Chondrocyte (in vitro differentiated cells): ENCODE data around the gene ADAMTS7. TPM values are rescaled to one million over a fixed set of nuclear protein-coding genes. Genes with fewer than 3 reads are reported as not detected.

Source experiments
- DNase-seq: peaks from one replicate; pipeline ENCODE4 v3.0.0; 2021; ENCODE audit warnings: mixed read lengths, low spot score
- H3K27ac Mint-ChIP-seq: one replicate; pipeline ENCODE4 v1.8.0; 2021; ENCODE audit warnings: mild to moderate bottlenecking, moderate library complexity, mixed read lengths; ENCODE audit not compliant: unreplicated experiment
- H3K27me3 Mint-ChIP-seq: 2 replicates; pipeline ENCODE4 v1.8.0; 2021; ENCODE audit warnings: low read depth, mixed read lengths
- H3K36me3 Mint-ChIP-seq: 2 replicates; pipeline ENCODE4 v1.8.0; 2021; ENCODE audit warnings: low read depth, mixed read lengths
- H3K4me1 Mint-ChIP-seq: 2 replicates; pipeline ENCODE4 v1.8.0; 2021; ENCODE audit warnings: low read depth, mild to moderate bottlenecking, mixed read lengths
- H3K4me3 Mint-ChIP-seq: one replicate; pipeline ENCODE4 v1.8.0; 2021; ENCODE audit warnings: mild to moderate bottlenecking, moderate library complexity, mixed read lengths; ENCODE audit not compliant: unreplicated experiment
- H3K9me3 Mint-ChIP-seq: 2 replicates; pipeline ENCODE4 v1.8.0; 2021; ENCODE audit warnings: low read depth, mixed read lengths
- total RNA-seq: library from RNA; stranded (reverse); gene quantifications from 3 replicates; pipeline ENCODE4 v1.2.1, GENCODE V29; 2021
- TF ChIP-seq, protein P1 (sequence below): fragments of 200-600 bp; sonication (generic); IDR thresholded peaks from 2 replicates; pipeline ENCODE4 v1.5.0; 2021; ENCODE audit warnings: antibody characterized with exemption, mild to moderate bottlenecking, moderate library complexity

The ADAMTS7 gene
- total RNA-seq, 1 donor from 2014 or later, result 111 TPM

- TF ChIP-seq, protein P1, sequence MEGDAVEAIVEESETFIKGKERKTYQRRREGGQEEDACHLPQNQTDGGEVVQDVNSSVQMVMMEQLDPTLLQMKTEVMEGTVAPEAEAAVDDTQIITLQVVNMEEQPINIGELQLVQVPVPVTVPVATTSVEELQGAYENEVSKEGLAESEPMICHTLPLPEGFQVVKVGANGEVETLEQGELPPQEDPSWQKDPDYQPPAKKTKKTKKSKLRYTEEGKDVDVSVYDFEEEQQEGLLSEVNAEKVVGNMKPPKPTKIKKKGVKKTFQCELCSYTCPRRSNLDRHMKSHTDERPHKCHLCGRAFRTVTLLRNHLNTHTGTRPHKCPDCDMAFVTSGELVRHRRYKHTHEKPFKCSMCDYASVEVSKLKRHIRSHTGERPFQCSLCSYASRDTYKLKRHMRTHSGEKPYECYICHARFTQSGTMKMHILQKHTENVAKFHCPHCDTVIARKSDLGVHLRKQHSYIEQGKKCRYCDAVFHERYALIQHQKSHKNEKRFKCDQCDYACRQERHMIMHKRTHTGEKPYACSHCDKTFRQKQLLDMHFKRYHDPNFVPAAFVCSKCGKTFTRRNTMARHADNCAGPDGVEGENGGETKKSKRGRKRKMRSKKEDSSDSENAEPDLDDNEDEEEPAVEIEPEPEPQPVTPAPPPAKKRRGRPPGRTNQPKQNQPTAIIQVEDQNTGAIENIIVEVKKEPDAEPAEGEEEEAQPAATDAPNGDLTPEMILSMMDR, result no peak
- Mint-ChIP-seq H3K9me3 (no peaks in the 10 kb centered on the region), H3K4me1 (peaks cover 25% of the 10 kb centered on the region), H3K36me3 (peaks cover 2% of the 10 kb centered on the region), H3K27me3 (peaks cover 3% of the 10 kb centered on the region), H3K27ac (no peak overlapping the region), H3K4me3 (no peak overlapping the region)
- DNase-seq, result no peak
These were observed 25.9 kb upstream of the ADAMTS7 start for GRCh38 chr15:78837131-78837530.

DNA sequence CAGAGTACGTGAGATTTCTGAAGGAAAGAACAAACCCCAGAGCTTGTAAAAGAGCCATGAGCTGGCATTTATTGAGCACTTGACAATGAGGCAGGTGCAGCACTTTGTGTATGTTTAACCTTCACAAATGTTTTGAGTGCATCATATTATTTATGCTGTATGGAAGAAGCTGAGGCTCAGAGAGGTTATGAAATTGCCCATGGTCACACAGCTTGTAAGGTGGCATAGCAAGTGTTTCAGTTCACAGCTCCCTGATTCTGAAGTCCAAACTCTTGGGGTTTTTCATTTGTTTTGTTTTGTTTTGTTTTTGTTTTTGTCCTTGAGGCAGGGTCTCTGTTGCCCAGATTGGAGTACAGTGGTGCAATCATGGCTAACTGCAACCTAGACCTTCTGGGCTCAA lies 25.1 kb upstream of the ADAMTS7 start:
- peaks cover 20% of the 10 kb centered on the region for H3K4me1 Mint-ChIP-seq
- no peak overlapping the region for H3K27ac Mint-ChIP-seq
- H3K36me3 Mint-ChIP-seq, result peaks cover 2% of the 10 kb centered on the region
- TF ChIP-seq, protein P1, result no peak
- H3K4me3 Mint-ChIP-seq, result no peak overlapping the region
- no peak for DNase-seq
- peaks cover 3% of the 10 kb centered on the region for H3K27me3 Mint-ChIP-seq
- H3K9me3 Mint-ChIP-seq, result no peaks in the 10 kb centered on the region

DNA sequence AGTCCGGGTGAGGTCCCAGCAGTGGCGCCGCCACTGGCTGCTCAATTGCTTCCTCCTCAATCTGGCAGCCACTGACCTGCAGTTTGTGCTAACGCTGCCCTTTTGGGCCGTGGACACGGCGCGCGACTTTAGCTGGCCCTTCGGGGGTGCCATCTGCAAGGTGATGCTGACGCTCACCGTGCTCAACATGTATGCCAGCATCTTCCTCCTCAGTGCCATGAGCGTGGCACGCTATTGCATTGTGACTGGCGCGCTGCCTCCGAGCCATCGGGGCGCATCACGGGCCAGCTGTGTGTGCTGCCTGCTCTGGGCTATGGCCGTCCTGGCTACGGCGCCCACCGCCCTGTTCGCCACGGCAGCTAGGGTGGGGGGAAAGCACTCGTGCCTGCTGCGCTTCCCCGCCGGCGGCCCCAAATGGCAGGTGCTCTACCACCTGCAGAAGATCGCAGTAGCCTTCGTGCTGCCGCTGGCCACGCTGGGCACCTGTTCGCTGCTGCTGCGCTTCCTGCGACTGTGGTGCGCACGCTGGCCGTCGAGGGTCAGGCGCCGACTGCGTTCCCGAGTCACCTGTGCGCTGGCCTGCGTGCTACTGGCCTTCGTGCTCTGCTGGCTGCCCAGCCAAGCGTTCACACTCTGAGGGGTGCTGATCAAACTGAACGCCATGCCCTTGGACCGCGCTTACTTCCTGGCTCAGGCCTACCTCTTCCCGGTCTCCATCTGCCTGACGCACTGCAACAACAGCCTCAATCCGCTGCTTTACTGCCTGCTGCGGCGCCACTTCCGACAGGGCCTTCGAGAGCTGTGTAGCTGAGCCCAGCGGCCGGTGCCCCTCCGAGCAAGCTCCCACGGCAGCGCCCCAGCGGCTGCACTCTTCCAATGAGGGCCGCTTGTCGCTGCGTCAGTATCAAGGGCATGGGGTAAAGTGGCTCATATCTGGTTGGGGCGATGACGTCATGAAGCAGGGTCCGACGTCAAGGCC lies 20.3 kb upstream of the ADAMTS7 start:
- Mint-ChIP-seq H3K9me3 (no peaks in the 10 kb centered on the region), H3K27ac (no peak overlapping the region), H3K4me1 (no peaks in the 10 kb centered on the region), H3K27me3 (peaks cover 1% of the 10 kb centered on the region), H3K4me3 (no peak overlapping the region), H3K36me3 (peaks cover 2% of the 10 kb centered on the region)
- no peak for DNase-seq
- TF ChIP-seq, protein P1, result no peak

GRCh38 chr15:78830514-78831228 lies 19.4 kb upstream of the ADAMTS7 start:
- no peaks in the 10 kb centered on the region for H3K36me3 Mint-ChIP-seq
- peaks cover 1% of the 10 kb centered on the region for H3K27me3 Mint-ChIP-seq
- H3K27ac Mint-ChIP-seq, result no peak overlapping the region
- TF ChIP-seq, protein P1, result no peak
- DNase-seq, result no peak
- H3K4me3 Mint-ChIP-seq, result no peak overlapping the region
- no peaks in the 10 kb centered on the region for H3K9me3 Mint-ChIP-seq
- H3K4me1 Mint-ChIP-seq, result peaks cover 3% of the 10 kb centered on the region

GRCh38 chr15:78828920-78829319 lies 17.7 kb upstream of the ADAMTS7 start:
- Mint-ChIP-seq H3K4me1 (peaks cover 16% of the 10 kb centered on the region), H3K4me3 (no peak overlapping the region), H3K36me3 (no peaks in the 10 kb centered on the region), H3K27me3 (peaks cover 1% of the 10 kb centered on the region), H3K27ac (no peak overlapping the region), H3K9me3 (no peaks in the 10 kb centered on the region)
- DNase-seq, result no peak
- TF ChIP-seq, protein P1, result no peak
